NCI-H2227 (cell line): ENCODE data around the gene CDC42EP2.

Source experiments
- DNase-seq: peaks from one replicate; lab custom pipeline; 2025; ENCODE audit not compliant: unreplicated experiment; lab: John Stamatoyannopoulos, UW

CDC42EP2 gene

DNA sequence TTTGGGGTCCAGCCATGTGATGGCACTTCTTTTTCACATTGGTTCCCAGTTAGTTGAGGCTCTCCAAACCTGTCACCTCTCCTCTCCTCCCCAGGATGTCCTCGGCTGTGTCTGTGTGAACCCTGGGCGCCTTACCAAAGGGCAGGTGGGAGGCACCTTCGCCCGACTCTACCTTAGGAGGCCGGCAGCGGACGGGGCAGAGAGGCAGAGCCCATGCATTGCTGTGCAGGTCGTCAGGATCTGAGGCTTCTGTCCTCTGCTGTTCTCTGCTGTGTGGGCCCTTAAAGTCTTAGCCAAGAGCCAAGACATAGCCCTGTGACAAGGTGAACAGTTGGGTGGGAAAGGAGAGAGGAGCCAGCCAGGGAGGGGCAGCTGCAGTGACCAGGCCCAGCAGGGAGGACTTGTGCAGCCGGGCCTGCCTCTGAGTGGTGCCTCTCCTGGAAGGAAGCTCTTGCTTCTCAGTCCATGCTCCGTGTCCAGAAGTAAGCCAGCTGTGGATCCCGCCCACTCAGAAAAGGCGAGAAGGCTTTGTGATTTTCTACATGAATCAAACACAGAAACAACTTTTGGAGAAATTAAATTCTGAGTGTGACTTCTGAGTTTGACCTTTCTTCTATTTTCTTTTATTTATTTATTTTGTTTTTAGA is 17.5 kb upstream of the CDC42EP2 start:
- no peak for DNase-seq

DNA sequence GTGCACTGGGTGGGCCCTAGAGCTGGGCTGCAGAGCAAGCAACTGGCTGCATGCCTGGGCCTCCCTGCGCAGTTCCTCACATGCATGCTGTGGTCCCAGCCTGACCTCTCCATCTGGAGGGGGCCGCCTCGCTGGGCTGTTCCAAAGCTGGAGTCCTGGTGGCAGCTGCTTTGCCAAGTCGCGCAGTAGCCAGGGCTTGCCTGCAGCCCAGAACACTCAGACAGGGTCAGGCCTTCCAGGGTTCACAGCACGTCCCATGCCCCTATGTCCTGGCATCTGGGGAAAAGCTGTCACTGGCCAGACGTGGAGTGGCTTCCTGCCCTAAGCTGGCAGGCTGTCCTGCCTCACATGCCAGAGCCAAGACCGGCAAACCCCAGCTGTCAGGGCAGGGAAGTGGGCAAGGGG is 16.5 kb upstream of the CDC42EP2 start:
- no peak for DNase-seq

DNA sequence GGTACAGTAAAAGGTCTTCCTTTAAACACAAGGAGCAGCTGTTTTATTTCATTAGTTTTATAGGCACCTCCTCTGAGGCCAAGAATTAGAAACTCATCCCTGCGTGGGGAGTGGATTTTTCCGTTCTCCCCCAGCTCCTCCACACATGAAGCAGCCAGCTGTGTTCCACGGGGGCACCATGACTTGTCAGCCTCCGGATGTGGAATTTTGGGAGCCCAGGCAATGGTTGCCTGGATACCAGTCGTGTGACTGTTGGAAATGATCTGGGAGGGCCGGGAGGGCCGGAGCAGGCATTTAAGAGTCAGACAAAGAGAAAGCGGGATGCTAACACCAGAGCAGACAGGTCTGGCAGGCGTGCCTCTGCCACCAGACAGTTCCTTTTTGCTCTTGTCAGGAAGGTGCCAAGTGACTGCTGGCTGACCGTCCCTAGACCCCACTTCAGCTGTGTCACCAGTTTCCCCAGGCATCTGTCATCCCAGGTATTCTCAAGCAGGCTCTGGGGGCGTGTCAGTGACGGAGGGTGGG is 15.9 kb upstream of the CDC42EP2 start:
- DNase-seq, result no peak

DNA sequence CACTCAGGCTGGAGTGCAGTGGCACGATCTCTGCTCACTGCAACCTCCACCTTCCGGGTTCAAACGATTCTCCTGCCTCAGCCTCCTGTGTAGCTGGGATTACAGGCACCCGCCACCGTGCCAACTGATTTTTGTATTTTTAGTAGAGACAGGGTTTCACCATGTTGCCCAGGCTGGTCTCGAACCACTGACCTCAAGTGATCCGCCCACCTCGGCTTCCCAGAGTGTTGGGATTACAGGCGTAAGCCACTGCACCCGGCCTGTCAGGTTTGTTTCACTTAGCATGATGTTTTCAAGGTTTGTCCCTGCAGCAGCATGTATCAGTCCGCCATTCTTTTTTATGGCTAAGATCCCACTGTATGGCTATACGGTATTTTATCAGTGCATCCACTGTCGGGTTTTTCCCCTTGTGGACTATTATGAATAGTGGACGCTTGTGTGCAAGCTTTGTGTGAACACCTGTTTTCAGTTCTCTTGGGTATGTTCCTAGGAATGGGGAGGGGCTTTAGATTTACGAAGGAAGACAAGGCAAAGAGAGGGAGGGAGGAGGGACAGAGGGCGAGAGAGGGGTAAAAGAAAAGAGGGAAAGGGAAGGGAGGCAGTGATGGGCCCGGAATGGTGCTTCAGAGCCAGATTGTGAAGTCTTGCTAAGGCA is 13.9 kb upstream of the CDC42EP2 start:
- no peak for DNase-seq

DNA sequence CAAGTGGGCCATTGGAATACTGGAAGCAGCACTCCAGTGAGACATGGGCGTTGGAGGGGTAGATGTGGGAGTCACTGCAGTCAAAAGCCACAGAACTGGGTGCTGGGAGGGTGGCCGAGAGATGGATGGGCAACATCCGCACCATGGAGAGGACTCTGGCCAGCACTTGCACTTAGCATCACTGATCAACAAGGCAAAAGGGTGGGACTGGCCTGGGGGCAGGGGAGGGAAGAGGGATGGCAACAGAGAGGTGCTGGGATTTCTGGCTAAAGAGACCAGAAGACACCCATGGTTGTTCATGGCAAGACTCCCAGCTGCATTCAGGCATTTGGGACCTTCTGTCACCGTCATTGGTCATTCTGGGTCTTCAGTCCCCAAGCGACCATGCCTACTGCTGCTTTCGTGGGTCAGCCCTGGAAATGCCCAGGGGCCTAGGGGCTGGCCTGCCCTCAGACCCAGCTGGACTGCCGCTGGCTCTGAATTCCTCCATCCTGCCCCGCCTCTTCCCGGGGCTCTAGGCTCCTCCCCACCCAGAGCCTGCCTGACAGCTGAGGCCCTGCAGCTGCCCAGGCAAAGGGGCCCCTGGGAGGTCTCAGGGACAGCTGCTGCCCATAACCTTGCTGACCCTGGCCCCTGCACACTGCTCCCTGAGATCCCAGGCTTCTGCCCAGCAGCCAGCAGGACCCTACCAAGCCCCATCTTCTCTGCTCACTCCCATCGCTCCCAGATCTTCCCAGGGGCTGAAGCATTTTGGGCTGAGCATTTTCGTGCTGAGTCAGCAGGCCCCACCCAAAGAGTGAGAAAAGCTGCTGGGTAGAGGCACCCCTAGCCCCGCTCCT is 13.0 kb upstream of the CDC42EP2 start:
- DNase-seq, result peak; percentile 23

DNA sequence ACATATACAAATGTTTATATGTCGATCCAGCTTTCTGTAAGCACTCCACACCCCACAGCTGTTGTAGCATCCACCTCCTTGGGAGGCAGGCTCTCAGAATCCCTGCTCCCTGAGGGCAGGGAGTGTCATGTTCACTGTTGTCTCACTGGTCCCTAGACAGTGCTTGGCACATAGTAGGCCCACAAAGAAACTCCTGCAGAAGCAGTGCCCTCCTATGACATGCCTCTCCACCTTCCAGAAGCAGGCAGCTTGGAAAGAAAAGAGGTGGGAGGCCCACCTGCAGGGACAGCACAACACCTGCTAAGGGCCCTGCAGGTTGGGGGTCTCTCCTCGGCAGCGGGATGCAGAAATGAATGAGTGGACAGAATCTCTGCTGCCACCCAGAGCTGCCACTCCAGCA is 11.1 kb upstream of the CDC42EP2 start:
- DNase-seq, result no peak

DNA sequence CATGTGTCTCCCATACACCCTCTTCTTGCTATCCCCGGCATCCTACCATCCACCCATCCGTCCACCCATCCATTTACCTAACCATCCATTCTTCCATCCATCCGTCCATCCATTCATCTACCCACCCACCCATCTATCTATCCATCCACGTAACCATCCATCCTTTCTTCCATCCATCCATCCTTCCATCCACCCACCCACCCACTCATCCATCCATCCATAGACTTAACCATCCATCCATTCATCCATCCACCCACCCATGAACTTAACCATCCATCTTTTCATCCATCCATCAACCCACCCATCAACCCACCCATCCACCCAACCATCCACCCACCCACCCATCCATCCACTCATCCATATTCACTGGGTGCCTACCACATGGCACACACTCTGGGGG is 10.6 kb upstream of the CDC42EP2 start:
- DNase-seq, result no peak

DNA sequence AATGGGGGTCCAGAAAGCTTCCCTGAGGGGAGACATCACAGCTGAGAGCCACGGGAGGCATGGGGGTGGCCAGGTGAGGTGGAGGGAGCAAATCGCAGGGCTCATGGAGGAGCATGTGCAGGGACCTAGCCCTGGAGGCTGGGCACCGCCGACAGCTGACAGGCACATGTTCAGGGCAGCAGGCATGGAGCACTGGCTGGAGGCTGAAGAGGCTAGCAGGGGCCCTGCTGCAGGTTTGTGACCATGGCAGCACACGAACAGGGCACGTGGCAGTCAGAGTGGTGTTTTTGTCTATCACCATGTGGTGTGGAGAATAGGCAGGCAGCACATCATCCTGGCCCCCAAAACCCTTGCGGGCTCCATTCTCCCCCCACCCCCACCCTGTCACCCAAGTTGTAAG is 10.1 kb upstream of the CDC42EP2 start:
- no peak for DNase-seq

DNA sequence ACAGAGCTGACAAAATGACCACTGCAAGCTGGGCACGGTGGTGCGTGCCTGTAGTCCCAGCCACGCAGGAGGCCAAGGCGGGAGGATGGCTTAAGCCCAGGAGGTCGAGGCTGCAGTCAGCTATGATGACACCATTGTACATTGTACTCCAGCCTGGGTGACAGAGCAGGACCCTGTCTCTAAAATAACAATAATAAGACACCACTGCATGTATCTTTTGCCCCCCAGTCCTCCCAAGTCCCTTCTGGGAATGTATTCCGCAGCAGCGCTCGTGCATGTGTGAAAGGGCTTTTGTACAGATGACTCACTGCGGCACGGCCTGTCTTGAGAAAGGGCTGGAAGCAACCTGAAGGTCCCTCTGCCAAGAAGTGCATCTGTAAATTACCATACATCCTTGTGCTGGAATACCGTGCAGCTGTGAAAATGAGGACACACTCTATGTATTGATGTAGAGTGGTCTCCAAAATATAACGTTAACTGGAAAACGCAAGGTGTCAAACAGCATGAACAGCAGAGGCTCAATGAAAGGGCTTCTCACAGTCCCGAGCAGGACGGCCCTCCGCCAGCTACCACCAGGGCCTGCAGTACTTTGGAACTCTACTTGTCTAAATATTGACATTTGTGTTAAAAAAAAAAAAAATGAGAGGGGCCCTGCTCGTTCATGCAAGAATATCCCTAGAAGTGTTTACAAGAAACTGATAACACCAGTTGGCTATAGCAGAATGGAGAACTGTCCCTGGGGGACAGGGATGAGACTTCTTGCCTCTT is 9.0 kb upstream of the CDC42EP2 start:
- no peak for DNase-seq

DNA sequence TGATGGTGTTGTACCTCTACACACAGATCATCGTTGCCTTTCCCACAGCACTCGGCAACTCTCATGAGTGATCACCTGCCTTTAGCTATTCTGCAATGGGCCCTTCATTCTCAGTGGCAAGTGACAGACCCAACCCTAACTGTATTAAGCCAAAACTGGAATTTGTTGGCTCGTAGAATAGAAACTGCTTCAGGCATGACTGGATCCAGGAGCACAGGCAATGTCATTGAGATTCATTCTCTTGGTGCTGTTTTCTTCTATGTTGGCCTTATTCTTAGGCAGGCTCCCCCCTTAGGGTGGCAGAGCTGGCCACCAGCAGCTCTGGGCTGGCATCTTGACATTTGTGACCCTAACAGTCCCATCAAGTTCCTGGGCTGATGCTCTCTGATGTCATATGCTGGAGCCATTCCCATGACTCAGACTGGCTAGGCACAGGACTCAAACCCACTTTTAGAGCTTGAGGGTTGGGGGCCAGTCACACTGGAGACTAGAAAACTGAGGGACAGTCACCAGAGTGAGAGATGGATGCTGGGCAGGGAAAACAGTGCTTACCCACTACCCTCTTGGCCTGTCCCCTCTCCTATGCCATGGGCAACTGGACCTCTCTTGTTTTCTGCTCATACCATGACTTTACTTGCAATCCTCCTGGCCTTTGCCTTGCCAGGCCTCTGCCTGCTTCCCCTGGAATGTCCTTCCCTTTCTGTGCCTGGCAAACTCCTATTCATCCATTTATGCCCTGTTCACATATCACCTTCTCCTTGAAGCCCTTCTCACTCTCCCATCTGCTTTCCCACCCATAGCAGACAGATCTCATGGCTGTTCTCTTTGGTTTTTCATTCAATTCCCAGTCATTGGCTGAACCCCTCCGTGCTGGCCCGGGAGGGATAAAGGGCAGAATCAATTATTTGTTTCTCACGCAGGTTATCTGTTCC is 7.1 kb upstream of the CDC42EP2 start:
- DNase-seq, result no peak

DNA sequence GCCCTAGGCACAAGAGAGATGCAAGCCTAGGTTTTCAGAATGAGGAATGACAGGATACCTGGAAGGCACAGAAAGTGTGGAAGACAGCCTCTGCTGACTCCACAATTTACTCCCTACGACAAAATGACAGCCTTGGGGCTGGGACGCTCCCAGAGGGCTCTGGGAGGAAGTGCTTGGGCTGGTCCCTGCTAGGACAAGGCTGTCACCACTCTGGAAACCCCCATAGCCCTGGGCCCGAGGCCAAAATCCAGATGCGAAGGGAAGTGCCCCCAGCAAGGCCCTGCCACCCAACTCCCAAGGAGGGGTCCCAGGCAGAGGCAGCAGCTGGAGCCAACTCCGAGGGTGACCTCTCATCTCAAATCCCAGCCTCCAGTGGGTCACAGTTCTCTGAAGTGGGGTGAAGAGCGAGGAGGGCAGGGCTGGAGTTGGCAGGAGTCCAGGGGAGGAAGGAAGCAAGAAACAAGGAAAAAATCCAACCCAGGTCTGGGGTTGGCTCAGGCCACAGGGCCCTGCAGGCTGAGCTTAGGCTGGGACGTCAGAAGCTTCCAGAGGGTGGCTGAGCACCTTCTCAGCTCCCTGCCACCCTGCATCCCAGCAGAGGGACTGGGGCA is 6.3 kb upstream of the CDC42EP2 start:
- peak; percentile 17 for DNase-seq

DNA sequence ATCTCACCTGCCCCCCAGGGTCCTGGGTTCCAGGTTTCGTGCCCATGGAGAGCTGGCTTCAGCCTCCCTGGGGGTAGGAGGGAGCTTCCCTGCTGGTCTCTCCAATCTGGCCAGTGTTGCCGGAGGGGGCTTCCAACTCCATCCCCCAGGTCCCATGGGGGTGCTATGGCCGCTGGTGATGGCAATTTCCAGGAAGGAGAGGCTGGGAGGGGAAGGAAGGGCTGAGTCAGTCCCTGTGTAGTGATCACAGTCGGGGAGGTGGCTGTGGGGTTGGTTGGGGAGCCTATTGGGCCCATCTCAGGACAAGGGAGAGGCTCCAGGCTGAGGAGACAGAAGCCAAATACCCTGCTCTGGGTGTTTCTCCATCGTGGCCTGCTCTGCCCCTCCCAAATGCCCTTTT is 5.7 kb upstream of the CDC42EP2 start:
- no peak for DNase-seq

DNA sequence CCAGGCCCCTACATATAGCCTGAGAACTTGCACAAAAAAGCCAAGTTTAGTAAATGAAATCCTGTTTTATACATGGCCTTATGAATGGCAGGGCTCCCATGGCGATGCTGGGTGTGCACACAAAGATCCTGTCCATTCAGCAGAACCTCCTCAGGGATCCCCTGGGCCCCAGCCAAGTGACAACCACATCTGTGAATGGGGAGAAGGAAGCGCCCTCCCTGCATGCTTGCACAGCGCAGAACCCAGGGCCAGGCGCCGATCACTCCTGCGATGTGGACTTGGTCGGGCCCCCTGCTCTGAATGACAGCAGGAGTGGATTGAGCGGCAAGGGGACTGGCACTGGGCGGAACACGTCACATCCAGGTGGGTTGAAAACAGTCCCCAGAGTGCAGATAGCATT is 4.5 kb upstream of the CDC42EP2 start:
- no peak for DNase-seq

DNA sequence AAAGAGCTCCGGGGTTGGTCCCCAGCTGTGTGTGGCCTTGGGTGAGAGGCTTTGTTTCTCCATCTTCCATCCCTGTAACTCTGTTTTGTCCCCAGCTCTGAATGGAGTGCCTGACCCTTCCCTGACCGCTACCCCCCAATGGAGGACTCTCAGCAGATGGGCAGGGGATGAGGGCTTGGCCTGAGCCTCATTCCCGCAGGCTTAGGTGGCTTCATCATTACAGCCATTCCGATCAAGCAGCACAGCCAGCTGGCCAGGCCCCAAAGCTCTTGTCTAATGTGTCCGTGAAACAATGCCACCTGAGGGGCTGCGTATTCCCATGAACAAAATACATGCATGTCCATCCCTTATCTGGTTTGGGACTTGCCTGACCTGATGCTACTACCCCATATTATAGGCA is 3.9 kb upstream of the CDC42EP2 start:
- DNase-seq, result no peak

DNA sequence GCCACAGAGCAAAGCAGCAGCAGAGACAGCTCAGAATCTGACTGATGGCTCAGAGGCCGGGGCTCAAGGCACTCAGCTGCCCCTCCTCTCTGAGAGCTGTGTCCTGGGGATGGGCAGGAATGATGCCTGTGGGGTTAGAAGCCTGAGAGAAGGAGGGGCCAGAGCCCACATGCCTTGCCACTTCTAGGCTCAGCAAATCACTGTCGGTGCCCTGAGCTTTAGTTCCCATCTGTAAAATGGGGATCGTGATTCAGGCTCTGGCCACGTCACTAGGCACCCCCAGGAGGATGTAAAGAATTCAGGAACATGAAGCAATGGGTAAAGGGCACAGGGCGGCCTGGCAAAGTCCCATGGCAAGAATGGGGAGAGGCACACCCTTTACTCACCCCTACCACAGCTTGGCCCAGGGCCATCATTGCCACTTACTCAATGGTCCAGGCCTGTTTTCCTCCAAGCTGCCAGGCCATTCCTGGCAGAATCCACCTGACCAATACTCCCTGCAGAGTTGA is 3.4 kb upstream of the CDC42EP2 start:
- DNase-seq, result peak; percentile 28

DNA sequence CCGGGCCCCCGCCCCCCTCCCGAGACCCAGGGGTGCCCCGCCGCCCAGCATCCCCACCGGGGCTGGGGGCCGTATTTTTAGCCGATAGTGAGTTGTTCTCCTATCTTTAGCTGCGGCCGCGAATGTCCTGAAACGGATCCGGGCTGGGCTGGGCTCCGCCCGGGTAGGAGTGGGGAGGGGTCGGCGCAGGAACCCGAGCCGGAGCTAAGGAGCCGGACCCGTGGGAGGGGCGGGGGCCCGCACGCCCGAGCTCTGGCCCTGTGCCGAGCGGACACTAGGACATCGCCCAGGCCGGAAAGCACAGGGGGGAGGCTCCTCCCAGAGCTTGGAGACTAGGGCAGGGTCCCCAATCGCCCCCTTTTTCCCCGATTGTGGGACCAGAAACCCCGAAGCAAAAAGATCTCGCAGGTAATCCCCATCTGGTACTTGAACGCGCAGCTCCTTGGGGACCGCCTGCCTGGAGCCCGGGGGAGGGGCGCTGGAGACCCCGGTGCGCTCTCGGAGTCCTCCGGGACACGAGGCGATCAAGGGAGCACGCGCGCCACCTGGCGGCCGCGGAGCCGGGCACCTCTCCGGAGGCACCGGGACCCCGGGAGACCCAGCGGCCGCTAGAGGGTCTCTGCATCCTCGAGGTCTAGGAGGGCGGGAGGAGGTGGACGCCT is 669 bp downstream of the CDC42EP2 start:
- peak; percentile 91 for DNase-seq

DNA sequence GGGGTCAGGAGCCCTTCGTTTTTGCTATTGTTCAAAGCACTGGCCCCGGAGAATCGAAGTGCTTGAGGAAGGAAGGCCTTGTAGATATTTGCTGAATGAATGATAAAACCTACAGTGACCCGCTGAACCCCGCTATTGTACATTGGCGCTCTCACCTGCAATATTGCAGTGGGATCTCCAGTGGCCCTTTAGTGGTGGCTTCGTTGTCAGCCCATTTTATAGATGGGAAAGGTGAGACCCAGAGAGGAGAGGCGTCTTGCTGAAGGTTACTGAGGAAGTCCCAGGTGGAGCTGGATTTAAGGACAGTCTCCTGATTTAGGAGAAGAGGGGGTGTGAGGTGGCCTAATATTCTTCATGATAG is 1.2 kb downstream of the CDC42EP2 start:
- no peak for DNase-seq

DNA sequence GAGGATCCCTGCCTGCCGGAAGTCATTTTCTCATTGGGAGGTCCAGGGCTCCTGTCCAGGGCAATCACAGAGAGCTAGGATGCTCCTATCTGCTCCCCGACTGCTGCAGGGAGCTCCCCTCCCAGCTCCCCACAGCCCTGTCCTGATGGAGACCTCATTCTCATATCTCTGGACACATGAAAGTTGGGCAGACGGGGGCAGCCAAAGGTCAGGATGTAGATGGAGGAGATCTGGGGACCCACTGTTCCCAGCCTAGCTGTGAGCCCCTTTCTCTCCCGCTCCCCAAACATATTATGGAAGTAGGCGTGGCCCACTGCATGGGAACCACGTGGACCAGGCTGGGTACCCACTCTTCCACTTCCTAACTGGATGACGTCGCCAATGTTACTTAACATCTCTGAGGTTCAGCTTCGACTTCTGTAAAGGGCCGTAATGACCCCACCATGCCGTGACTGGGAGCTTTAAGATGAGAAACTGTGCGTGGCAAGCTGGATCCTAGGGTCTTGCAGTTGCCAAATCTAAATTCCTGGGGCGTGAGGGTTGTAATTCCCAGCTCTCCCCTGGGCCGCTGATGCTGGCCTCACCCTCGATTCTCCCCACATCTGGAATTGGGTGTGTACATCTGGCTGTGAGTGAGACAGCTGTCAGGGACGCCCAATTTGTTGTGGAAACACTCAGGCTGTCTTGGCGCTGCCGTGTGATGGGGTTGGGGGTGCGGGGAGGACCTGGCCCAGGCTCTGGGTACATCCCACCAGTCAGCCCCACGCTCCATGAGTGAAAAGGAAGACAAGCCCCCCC is 1.8 kb downstream of the CDC42EP2 start:
- DNase-seq, result no peak
